Hematopoietic multipotent progenitor cell (in vitro differentiated cells): Measurements from ENCODE around the gene ZXDC. TPM values are rescaled to one million over a fixed set of nuclear protein-coding genes. Genes with fewer than 3 reads are reported as not detected.

ENCODE experiments used
- DNase-seq, 3 donors: peaks; one replicate each; pipeline ENCODE4 v3.0.0-alpha.2; 2011 to 2015; ENCODE audit warnings: low read depth in 2 of 3, low spot score in 2 of 3
- total RNA-seq: library from RNA; depleted of rRNA; stranded (reverse); fragments of >200 nt; gene quantifications from one replicate; pipeline ENCODE4 v1.2.3, GENCODE V29; 2012

Gene ZXDC, protein sequence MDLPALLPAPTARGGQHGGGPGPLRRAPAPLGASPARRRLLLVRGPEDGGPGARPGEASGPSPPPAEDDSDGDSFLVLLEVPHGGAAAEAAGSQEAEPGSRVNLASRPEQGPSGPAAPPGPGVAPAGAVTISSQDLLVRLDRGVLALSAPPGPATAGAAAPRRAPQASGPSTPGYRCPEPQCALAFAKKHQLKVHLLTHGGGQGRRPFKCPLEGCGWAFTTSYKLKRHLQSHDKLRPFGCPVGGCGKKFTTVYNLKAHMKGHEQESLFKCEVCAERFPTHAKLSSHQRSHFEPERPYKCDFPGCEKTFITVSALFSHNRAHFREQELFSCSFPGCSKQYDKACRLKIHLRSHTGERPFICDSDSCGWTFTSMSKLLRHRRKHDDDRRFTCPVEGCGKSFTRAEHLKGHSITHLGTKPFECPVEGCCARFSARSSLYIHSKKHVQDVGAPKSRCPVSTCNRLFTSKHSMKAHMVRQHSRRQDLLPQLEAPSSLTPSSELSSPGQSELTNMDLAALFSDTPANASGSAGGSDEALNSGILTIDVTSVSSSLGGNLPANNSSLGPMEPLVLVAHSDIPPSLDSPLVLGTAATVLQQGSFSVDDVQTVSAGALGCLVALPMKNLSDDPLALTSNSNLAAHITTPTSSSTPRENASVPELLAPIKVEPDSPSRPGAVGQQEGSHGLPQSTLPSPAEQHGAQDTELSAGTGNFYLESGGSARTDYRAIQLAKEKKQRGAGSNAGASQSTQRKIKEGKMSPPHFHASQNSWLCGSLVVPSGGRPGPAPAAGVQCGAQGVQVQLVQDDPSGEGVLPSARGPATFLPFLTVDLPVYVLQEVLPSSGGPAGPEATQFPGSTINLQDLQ
- 82.7 TPM for total RNA-seq

- DNase-seq, result peak; percentile 89 to 94 (median 91)
Measured at GRCh38 chr3:126475413-126476114, at the start of gene ZXDC. TSS of gene ZXDC (minus strand) at chr3:126475891. CDS start at chr3:126475865, 26 bp downstream.

DNA sequence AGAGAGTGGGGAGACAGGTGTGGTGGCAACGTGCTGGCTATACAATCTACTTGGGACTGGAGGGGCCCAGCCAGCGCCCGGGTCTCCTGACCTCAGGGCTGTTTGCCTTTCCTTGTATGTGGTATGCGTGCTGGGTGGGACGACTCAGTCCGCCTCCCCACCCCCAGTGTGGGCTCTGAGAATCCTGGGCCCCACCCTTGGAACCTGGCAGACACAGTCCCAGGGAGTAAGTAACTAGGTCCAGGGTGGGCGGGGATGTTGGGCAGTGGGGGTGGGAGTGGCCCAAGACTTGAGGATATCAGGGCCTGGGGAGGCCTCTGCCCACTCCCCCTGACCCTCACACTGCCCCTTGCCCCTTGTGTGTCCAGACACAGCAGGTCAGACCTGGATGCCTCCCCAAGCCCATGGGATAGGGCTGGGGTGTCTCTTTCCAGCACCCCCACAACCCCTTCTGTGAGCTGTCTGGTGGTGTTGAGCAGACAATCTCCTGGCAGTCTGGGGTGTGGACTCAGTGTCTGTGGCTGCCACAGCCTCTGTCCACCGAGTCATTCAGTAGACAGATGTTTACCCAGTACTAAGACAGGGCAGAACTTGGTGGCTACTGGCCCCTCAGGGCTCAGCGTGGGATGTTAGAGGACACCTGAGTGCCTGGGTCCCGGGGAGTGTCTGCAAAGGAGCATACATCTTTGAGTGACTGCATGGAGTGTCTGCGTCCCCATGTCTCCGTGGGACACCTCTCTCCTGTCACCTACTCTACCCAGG, 49.6 kb upstream of the ZXDC start:
- DNase-seq, result no peak

- DNase-seq, result peak in 2 of 3 donors; percentile 60 to 65
Measured at GRCh38 chr3:126524429-126524988, 48.8 kb upstream of the ZXDC start.

DNA sequence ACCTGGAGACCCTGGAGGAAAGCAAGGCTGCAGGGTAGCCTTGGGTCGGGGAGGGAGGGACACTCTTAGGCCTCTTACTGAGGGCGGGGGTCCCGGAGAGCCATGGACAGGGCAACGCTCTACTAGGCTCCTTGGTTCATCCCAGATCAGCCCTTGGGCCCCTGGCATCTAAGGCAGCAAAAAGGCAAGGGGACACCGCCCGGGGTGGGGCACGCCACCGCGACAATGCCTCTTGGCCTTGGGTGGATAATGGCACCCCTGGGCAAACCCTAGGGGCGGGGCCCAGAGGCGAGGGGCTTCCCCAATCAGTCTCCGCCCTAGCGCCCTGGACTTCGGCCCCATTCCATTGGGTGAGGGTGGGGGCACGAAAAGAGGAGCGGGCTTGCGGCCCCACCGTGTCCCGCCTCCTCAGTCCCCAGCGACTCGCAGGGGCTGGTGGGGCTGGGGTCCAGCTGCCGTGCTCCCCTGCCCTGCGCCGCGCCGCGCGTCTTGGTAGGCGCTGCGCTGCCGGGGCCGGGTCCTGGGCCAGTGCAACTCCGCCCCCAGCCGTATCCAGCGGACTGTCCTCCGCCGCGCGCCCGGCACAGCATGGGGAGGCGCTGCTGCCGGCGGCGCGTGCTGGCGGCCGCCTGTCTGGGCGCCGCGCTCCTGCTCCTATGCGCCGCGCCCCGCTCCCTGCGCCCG, 48.2 kb upstream of the ZXDC start, which contains the start of gene CHST13:
Gene CHST13, plus strand, starts transcription at position 411 of the 684 bp plus-strand sequence. Its CDS starts 178 bp downstream, at position 589.
- peak in 2 of 3 donors; percentile 58 to 68 for DNase-seq

- peak; percentile 17 to 46 (median 44) for DNase-seq
Measured at GRCh38 chr3:126522363-126522788, 46.7 kb upstream of the ZXDC start.

- DNase-seq, result no peak
Measured at GRCh38 chr3:126521122-126521891, 45.6 kb upstream of the ZXDC start.

GRCh38 chr3:126519506-126520455, 44.1 kb upstream of the ZXDC start:
- no peak for DNase-seq

DNA sequence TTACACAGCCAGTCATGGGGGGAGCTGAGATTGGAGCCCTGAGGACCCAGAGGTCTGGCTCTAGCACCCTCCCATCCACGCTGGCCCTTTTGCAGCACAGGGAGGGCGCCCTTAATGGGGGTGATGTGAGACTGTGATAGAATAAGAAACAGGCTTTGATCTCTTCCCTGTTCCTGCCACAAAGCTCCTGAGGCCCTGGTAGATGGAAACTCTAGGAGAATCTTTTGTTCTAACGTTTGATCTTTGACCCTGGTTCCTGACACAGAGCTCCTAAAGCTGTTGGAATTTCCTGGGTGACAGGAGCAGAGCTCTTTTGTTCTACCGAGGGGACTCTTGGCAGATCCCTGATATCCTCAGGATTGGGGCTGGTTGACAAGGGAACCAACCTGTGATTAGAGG, 43.1 kb upstream of the ZXDC start:
- DNase-seq, result no peak

DNA sequence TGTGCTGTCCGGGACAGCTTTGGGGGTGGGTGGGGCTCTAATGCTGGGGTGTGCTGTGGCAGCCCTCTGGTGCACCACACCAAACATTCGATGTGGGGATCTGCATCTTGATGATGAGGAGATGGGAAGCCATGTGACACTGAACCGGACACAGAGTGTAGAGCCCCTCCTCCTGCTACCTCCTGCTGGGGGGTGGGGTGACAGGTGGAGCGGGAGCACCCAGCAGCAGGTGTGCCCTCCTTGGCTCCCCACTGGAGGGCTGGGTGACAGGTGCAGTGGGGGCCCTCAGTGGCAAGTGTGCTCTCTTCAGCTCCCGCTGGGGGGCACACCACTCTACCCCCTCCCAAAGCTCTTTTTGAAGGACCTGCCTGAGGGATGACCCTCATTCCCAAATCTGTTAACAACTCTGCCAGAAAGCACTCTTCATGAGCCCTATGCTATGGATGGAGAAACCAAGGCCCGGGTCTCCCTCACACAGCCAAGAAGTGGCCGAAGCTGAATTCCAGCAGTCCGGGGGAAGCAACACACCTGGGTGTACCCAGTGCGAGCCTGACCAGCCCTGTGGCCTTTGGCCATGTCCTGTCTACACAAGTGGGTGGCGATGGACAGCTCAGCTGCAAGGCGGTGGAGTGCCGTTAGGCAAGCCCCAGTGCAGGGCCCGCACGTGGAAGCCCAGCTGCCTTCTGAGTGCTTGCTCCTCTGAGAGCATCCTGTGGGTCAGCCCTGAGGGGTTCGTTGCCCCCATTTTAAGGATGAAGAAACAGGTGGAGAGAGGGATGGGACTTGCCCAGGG, 42.5 kb upstream of the ZXDC start:
- DNase-seq, result no peak

GRCh38 chr3:126517291-126517951, 41.7 kb upstream of the ZXDC start, which contains the start of gene UROC1:
TSS of gene UROC1 (minus strand) at chr3:126517773. CDS start at chr3:126517719, 54 bp downstream.
- DNase-seq, result no peak

DNA sequence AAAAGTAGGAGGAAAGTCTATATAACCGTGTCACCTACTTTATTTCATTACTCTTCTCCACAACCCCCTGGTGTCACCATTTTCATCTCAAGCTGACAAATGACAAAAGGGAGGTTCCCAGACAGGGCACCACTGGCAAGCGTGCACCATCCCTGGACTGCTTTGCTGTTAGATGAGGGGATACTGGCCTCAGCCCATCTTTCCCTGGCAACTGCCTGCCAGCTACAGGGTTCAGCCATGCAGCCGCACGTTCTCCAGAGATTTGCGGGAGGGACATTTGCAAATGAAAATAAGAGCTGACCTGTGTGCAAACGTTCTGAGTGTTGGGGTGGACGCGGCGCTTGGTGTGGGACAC, 41.2 kb upstream of the ZXDC start:
- DNase-seq, result no peak

GRCh38 chr3:126516152-126516935, 40.7 kb upstream of the ZXDC start:
- DNase-seq, result no peak

DNA sequence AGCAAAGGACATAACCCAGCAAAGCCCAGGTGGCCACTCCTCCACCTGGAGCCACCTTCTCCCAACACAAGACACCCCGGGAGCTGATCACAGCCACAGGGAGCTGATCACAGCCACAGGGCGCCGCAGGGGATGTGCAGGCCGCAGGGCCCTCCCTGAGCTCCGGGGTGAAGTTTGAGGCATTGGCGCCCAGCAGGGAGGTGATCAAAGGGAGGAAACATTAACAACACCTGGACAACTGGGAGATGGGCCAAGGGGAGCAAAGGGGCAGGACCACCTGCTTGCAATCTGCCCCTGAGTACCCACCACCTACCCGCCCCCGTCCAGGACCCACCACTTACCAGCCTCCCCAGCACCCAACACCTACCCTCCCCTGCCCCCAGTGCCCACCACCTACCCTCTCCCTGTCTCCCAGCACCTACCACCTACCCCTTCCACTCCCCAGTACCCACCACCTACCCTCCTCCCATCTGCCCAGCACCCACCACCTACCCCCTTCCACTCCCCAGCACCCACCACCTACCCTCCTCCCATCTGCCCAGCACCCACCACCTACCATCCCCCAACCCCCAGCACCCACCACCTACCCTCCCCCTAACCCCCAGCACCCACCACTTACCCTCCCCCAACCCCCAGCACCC, 39.5 kb upstream of the ZXDC start:
- DNase-seq, result no peak

GRCh38 chr3:126514161-126514560, 38.5 kb upstream of the ZXDC start:
- DNase-seq, result no peak
